Adrenal gland (tissue), 5 donors: ENCODE results near the gene RGS3.

ENCODE experiments used
- CTCF ChIP-seq, 6 experiments: fragments of 450-650 bp in 4 of 6; fragments of 200-600 bp in 2 of 6; sonication (generic) in 1 of 6; IDR thresholded peaks; 1 replicate in 5 of 6; 2 replicates in 1 of 6; pipeline versions ENCODE4 v1.5.1 to v1.8.0; 2016 to 2021; ENCODE audit warnings: antibody characterized with exemption in 6 of 6, mild to moderate bottlenecking in 2 of 6, moderate library complexity in 1 of 6
- POLR2A ChIP-seq, 2 donors: fragments of 450-650 bp; IDR thresholded peaks; one replicate each; pipeline ENCODE4 v1.6.1; 2017; ENCODE audit warnings: antibody characterized with exemption in 2 of 2, mild to moderate bottlenecking in 2 of 2, moderate library complexity in 1 of 2
- donor health status: DM: no; HTN: no; CAD: no.

- no peak for TF ChIP-seq CTCF (IDR thresholded peaks at IDR 0.05)
- TF ChIP-seq POLR2A (IDR thresholded peaks at IDR 0.05): no peak
Observed at GRCh38 chr9:113589407-113589806, 125.9 kb downstream of the RGS3 start.
